CD4-positive, alpha-beta T cell treated with Interleukin-6 for 4 hours (primary cell): ENCODE data around the gene RNPEPL1.
"Not testable (repeated sequence)": the region's sequence is repeated elsewhere in the genome, so short reads cannot be mapped to it uniquely, and the experiment has no call there.

Source experiments
- DNase-seq: peaks from one replicate; pipeline ENCODE4 v3.0.0-alpha.2; 2020; ENCODE audit warnings: mixed read lengths

The RNPEPL1 gene

DNA sequence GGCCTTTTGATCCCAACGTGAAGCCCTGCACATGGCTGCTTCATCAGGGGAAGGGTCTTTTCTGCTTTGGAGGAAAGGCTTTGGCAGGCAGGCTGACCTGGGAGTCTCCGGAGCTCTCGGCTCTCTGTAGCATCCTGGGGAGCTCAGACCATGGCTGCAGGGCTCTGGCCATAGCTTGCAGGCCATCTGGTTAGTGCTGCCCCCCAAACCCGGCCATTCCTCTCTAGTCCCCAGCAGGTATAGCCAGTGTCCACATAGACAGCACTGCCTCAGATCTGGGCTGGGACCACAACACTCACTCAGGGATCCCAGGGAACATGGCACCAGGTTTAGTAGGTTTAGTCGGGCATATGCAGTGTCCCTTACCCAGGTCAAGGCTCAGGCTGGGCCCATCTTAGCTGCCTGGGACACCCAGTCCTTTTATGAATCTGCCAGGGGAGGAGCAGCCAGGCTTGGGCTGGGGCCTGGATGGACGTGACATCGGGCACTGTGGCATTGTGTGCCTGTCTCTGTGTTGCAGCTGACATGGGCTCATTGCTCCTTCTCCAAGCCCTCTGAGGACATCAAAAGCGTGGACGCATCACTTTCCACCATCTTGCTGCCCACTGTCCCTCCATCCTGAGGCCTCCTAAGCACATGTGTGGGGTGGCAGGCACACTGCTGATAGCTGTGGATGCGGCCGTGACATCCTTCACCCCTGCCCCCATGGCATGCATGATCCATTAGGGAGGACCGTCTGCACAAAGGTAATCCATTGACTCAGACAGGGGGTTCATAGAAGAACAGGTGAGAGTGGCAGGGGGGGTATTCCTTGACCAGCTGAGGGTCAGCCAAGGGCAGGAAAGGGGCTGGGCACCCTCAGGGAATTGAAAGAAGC lies 37.8 kb downstream of the RNPEPL1 start:
- no peak for DNase-seq

- DNase-seq, result no peak
Measured at GRCh38 chr2:240611601-240612210, 43.4 kb downstream of the RNPEPL1 start.

GRCh38 chr2:240613781-240614180 lies 45.5 kb downstream of the RNPEPL1 start:
- no peak for DNase-seq

- no peak for DNase-seq
Measured at GRCh38 chr2:240614391-240614790, 46.1 kb downstream of the RNPEPL1 start.

- no peak for DNase-seq
Measured at GRCh38 chr2:240615396-240615795, 47.1 kb downstream of the RNPEPL1 start.

DNA sequence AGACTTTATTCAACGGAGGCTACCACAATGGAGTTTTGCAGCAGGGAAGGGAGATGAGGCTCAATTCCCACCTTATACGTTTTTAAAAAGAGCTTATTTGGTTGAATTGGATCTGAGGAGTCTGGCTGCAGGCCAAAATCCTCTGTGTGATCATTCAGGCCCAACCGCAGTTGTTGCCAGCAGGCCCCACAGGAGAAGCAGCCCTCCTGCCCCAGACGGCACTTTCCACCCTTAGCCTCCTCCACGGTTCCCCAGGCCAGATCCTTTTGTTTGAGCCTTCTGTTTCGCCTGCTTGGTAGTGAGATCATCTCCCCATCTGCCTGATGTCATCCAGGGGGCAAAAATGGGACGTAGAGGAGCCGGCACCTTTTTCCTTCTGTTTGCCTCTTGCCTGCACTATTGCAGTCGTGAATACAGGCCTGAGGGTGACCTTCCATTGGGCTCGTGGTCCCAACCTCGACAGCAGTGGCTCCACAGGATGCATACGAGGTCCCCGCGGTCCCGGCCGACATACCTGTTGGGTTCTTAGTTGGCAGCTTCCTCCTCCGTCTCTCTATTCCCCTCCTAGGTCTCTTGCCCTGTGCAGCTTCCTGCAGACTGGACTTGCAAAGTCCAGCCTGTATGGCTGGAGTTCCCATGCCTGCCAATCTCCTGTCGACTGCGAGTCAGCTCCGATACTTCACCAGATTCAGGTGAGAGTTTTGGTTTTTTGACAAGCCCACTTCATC lies 47.7 kb downstream of the RNPEPL1 start:
- no peak for DNase-seq

DNA sequence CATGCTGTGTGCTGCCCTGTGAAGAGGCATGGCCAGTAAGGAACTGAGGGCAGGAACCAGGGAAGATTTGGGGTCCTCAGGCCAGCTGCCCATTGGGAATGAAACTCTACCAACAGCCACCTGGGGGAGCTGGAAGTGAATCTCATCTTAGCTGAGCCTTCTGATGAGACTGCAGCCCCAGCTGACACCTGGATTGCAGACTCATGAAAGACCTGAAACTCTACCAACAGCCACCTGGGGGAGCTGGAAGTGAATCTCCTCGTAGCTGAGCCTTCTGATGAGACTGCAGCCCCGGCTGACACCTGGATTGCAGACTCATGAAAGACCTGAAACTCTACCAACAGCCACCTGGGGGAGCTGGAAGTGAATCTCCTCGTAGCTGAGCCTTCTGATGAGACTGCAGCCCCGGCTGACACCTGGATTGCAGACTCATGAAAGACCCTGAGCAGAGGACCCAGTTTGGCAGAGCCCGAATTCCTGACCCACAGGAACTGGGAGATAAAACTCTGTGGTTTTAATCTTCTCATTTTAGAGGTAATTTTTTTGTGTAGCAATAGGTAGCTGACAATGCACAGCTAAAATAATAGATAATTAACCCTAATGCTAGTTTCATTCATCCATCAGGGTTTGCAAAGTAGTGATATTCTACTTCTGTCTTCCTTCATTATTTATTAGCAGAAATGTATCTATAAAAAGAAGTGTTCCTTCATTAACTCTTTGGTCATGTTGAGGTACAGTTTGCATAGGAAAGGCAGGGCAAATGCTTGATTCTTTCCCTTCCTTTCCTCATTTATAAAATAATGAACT lies 48.8 kb downstream of the RNPEPL1 start:
- not testable (repeated sequence) for DNase-seq

DNA sequence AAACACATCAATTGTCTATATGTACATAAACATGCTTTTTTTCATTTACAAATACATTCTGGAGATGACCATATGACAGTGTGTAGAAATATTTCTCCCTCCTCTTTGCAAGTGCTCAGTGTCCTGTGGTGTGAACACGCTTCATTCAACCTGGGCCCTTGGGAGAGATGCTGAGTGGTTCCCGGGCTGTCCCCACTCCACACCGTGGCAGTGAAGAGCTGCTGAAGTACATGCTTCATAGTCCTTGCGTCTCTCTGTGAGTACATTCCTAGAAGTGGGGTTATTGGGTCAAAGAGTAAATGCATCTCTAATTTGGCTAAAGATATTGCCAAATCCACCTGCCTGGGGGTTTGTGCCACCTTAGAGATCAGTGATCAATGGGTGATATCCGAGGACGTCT lies 50.5 kb downstream of the RNPEPL1 start:
- DNase-seq, result no peak

GRCh38 chr2:240619506-240620148 lies 51.3 kb downstream of the RNPEPL1 start:
- DNase-seq, result no peak

DNA sequence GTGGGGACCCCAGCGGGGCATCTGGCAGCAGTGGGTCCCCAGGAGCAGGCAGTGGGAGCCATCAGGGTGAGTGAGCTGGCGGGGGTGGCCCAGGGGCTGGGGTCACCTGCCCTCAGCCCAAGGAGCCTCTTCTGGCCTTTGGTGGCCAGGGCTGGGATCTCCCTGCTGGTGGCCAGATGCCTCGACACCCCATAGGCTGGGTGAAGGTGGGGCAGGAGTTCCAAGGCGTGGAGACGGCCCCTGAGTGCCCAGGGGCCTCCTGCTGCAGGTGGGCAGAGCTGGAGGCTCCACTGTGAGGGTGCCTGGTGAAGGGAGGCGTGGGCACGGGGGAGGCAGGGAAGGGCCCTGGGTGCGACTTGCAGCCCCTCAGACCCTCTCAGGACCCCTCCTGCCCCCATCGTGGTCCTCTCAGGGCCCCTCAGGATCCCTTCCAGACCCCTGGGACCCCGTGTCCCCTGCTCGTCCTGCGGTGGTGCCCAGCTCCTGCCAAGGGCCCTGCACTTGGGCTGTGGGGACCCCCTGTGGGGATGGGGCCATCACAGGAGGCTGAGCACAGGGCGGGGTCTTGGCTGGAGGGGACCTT lies 52.0 kb downstream of the RNPEPL1 start:
- DNase-seq, result no peak

- no peak for DNase-seq
Measured at GRCh38 chr2:240620859-240621258, 52.6 kb downstream of the RNPEPL1 start.

DNA sequence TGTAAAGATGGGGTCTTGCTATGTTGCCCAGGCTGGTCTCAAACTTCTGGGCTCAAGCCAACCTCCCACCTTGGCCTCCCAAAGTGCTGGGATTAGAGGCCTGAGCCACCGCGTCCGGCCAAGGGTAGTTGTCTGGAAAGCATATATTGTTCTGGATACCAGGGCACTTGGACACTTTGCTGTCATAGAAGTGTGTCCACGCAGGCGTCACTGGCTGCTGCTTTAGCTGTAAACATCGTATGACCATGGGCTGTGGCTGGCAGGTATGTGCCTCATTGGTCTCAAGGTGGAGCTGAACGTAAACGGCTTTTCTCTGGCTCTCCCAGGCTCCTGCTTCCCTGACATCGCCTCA lies 53.8 kb downstream of the RNPEPL1 start:
- no peak for DNase-seq

DNA sequence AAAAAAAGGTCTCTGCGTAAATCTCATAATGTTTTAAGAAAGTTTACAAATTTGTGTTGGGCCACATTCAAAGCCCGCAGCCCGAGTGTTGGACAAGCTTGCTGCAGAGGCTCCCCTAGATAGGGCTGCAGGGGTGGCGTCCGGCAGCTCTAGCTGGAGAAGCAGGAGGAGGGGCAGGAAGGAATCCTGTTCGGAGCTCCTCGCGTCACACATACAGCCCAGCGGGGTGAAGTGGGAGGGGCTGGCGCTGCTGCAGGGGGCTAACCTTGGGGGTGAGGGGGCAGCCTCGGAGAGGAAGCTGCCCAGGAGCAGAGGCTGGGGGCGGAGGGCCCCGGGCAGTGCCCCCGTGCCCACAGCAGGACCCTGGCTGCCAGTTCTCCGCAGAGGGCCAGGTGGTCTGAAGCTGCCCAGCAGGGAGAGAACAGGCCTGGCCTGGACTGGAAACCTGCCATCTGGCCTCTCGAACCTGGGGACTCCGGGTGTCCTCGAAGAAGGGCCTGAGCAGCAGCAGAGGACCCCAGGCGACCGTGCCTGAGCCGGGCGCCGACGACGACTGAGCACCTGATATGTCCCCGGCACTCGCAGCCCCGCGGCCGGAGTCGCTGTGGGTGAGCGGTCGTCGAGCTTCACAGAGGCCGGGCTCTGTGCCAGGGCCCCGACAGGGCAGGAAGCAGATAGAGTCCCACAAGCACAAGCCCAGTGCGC lies 54.4 kb downstream of the RNPEPL1 start:
- peak; percentile 64 for DNase-seq

GRCh38 chr2:240623531-240624010 lies 55.3 kb downstream of the RNPEPL1 start:
- DNase-seq, result peak; percentile 11

DNA sequence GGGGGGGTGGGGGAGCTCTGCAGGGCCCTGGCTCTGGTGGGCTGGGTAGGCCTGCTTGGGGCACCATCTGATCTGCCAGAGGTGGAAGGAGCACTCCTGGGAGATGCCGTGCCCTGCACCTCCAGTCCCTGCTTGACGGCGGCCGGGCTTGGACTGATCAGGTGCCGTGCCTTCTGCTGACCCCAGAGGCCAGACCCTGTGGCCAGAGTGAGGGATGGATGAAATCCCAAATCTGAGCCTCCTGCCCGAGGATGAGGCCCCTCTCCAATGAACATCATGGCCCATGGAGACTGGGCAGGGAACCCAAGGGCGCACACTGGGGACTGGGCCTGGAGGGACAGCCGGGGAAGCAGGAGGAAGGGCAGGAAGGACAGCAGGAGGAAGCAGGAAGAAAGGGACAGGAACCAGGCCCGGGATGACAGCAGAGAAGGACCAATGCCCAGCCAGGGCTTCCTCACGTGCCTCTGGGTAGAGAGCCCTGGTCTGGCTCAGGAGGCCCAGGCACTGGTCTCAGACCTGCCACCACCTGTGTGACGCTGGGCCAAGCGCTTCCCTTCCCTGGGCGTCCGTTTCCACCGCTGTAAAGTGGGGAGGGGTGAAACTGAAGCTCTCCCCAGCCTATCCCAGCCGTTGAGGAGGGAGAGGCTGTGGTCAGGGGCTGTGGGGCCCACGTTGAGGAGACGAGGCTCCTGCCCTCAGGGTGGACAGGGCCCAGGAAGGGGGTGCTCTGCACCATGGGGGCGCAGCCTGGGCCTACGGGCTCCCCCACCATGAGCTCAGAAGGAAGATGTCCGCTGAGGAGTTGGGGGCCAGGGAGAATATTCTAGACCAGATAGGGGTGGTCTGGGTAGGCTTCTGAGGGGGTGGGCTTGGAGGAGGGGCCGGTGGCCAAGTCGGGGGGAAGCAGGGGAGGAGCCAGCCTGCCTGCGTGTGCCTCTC lies 56.0 kb downstream of the RNPEPL1 start:
- DNase-seq, result no peak

DNA sequence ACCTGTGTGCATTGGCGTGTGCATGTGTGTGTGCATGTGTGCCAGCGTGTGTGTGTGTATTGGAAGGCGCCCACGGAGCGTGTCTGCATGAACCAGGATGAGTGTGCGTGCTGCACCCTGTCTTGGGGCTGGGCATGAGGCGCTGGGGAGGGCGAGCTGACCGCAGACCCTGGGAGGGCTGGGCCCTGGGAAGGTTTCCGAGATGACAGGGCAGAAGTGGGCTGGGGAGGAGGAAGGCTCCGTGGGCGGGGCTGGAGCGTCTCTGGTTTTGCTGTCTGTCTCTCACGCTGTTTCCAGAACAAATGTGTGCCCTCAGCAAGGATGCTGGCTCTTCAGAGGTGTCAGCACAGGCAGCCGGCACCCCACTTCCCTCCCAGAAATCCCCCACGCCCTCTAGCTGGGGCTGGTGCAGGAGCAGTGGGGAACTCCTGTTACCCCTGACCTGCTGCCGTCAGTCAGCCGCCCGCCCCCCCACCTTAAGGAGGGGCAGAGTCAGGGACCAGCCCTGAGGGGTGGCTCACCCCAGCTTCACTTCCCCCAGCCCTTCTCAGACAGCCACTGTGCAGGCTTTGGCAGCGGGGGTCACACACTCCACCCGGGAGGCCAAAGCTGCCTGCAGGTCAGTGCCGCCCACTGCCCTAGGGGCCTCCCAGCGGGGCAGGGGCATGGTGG lies 56.8 kb downstream of the RNPEPL1 start, which contains the start of gene GPR35:
GPR35 (plus strand) TSS at position 531 of the 672 bp plus-strand sequence. CDS start 4,473 bp downstream, outside the sequence.
- DNase-seq, result peak; percentile 88

GRCh38 chr2:240626531-240627300 lies 58.4 kb downstream of the RNPEPL1 start:
- peak; percentile 57 for DNase-seq

- DNase-seq, result no peak
Measured at GRCh38 chr2:240627736-240628506, 59.6 kb downstream of the RNPEPL1 start.
